GM12873 (cell line): ENCODE results near the gene GLTP.

Experiments
- TF ChIP-seq, protein P1 (sequence below): IDR thresholded peaks from 2 replicates; pipeline ENCODE4 v1.5.1; 2012; ENCODE audit warnings: low read depth, mild to moderate bottlenecking, moderate library complexity, low read length, control low read depth; ENCODE audit not compliant: insufficient read depth; ENCODE audit errors: missing control alignments

GLTP gene

DNA sequence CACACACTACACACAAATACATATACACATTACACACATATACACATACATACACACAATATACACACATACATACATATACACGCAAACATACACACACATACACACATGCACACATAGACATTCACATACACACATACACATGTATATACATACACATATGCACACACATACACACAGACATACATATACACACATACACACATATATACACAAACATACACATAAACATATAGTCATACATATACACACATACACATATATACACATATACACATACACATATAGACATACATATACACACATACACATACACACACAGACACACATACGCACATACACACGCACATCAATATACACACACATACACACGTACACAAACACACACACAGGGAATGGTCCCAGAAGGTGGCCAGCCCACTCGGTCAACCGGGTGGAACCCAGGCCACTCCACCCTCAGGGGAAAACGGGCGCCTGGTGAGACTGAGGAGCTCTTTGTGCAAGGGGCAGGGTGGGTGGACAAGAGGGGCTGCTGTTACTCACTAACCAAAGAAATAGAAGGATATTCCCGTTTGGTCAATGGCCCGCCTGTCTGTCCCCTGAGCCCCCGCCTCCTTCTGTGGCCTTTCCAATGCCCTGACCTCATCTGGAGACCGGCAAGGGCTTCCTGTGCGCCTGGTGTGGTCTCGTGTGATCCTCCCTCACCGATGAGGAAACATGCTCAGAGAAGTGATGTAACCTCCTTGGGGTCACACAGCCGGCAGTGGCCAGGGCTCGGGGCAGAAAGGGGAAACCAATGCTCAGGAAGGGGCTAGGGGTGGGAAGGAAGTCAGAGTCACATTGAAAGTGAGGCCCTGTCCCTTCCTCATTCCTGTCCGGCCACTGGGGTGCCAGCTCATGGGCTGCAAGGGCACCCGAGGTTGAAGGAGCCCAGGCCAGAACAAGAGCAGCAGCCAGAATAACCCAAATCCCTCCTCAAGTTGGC, 52.5 kb downstream of the GLTP start:
- TF ChIP-seq, protein P1, sequence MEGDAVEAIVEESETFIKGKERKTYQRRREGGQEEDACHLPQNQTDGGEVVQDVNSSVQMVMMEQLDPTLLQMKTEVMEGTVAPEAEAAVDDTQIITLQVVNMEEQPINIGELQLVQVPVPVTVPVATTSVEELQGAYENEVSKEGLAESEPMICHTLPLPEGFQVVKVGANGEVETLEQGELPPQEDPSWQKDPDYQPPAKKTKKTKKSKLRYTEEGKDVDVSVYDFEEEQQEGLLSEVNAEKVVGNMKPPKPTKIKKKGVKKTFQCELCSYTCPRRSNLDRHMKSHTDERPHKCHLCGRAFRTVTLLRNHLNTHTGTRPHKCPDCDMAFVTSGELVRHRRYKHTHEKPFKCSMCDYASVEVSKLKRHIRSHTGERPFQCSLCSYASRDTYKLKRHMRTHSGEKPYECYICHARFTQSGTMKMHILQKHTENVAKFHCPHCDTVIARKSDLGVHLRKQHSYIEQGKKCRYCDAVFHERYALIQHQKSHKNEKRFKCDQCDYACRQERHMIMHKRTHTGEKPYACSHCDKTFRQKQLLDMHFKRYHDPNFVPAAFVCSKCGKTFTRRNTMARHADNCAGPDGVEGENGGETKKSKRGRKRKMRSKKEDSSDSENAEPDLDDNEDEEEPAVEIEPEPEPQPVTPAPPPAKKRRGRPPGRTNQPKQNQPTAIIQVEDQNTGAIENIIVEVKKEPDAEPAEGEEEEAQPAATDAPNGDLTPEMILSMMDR = no peak

DNA sequence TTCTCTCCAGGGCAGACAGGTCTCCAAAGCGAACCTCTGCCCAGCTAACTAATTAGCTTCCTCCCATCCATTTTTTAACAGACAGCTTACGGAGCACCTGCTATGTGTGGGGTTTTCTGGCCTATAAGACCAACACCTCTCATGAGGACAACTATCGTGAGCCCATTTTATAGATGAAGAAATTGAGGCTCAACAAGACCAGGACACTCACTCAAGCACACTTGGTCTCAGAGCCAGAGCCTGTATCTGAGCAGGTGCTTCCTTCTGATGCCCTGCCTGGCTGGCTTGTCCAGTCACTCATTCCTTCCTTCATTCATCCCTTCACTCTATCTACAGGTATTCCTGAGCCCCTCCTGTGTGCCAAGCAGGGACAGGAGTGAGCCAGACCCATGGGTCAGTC, 53.3 kb downstream of the GLTP start:
- TF ChIP-seq, protein P1 = no peak

DNA sequence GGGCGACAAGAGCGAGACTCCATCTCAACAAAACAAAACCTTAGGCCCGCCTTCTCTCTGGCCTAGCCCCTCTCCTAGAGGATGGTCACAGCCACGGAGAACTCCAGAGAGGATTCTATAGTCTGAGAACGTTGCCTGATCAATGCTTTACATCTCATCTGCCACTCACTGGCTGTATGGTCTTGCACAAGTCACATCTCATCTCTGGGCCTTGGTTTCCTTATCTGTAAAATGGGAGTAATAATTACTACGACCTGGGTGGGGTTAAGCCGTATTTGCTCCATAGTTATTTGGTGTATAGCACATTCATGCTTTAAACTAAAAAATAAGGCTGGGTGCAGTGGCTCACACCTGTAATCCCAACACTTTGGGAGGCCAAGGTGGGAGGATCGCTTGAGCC, 55.6 kb downstream of the GLTP start:
- TF ChIP-seq, protein P1 = no peak

DNA sequence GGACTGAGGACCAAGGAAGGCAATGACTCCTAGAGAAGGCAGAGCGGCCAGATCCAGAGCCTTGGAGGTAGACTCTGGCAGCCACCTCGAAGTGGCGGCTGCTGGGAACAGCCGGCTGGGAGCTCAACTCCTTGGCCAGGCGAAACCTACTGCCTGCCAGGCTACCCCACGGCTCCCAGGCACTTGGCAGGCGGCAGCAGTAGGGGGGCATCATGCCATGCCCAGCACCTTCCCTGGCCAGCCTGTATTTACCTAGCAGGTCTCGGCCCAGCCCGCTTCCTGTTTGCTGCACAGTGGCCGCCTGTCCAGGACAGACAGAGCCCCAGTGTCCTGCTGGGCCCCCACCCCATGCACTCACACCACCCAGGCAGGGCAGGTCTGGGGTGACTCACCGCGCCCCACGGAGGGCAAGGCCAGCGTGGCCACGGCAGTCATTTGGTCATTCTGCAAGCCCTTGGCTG, 57.4 kb downstream of the GLTP start:
- TF ChIP-seq, protein P1 = no peak

DNA sequence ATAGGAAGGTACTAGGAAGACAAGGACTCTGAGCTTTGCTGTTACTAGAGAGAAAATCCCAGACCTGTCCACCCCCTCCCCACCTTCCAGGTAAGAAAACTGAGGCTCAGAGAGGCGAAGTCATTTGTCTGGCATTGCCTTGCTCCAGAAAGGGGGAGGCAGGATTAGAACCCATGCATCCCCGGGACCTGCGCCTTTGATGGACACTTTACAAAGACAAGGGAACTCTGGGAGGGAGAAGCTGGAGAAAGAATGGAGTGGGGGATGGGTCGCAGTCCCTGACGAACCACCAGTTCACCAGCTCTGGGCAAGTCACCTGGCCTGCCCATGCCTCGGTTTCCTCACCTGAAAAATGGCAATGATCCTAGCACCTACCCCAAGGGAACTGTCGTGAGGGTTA, 57.9 kb downstream of the GLTP start:
- TF ChIP-seq, protein P1 = no peak

DNA sequence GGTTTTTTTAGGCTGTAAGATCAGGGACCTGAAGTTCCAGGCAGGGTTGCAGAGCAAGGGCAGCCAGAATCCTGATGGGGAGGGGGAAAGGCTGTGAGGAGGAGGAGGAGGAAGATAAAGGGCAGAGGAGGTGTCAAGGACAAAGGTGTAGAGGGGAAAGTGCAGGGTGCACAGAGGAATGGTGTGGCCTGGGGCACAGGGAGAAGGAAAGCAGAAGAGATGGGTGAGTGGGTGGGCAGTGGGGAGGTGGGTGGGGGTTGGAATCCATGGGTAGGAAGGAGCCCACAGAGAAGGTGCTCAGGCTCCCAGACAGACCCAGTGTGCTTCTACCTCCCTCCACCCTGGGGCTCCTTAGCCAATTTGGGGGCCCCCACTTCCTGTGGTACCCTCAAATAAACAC, 58.4 kb downstream of the GLTP start:
- TF ChIP-seq, protein P1 = no peak

DNA sequence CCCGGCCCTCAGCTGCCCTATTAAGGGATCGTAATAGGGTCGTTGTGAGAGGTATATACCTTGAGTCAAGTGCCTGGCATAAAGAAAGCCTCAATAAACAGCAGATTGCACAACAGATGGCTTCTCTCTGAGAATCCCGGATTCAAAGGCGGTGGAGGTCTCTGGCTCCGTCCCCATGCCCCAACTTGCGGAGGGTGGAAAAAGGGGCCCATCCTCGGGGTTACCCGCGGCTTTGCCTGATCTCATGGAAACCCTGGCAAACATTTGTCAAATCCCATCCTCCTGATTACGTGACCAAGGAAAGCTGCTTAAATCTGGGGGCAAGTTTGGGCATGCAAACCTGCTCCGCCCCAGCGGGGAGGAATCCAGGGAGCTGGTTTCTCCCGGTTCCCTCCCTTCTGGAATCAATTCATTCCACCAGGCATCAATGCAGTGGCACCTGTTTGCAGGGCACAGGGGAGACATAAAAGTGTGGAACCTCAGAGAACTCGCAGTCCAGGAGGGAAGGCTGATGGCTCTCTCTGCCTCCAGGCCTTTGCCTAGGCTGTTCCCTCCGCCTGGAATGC, 59.4 kb downstream of the GLTP start:
- TF ChIP-seq, protein P1 = no peak
